Loucy (cell line): ENCODE data around the gene TPM4.
"Not testable (repeated sequence)": the region's sequence is repeated elsewhere in the genome, so short reads cannot be mapped to it uniquely, and the experiment has no call there.

ENCODE experiments used
- H2AFZ ChIP-seq: fragments of 200-600 bp; sonication (generic); 2 replicates; pipeline ENCODE4 v1.6.0; 2016; ENCODE audit warnings: antibody characterized with exemption, mild to moderate bottlenecking, low read length, moderate library complexity
- H3F3A ChIP-seq: fragments of 200-600 bp; 2 replicates; pipeline ENCODE4 v1.6.0; 2016; ENCODE audit warnings: antibody characterized with exemption, low read depth, mild to moderate bottlenecking
- H3K27me3 ChIP-seq: fragments of 200-600 bp; sonication (generic); 2 replicates; pipeline ENCODE4 v1.6.1; 2014; ENCODE audit warnings: low read length, mild to moderate bottlenecking; ENCODE audit not compliant: insufficient read depth, poor library complexity, severe bottlenecking
- H3K36me3 ChIP-seq: fragments of 200-600 bp; sonication (generic); 2 replicates; pipeline ENCODE4 v1.6.1; 2016; ENCODE audit warnings: low read length; ENCODE audit not compliant: insufficient read depth
- H3K4me1 ChIP-seq: fragments of 200-600 bp; sonication (generic); 2 replicates; pipeline ENCODE4 v1.5.1; 2014; ENCODE audit warnings: low read length, mild to moderate bottlenecking; ENCODE audit not compliant: insufficient read depth, poor library complexity, severe bottlenecking
- H3K4me2 ChIP-seq: fragments of 200-600 bp; sonication (generic); 2 replicates; pipeline ENCODE4 v1.6.0; 2014; ENCODE audit warnings: antibody characterized with exemption, low read length, low read depth, mild to moderate bottlenecking; ENCODE audit not compliant: poor library complexity, severe bottlenecking
- H3K4me3 ChIP-seq: fragments of 200-600 bp; sonication (generic); 2 replicates; pipeline ENCODE4 v1.5.1; 2014; ENCODE audit warnings: low read length, mild to moderate bottlenecking, mixed read lengths; ENCODE audit not compliant: poor library complexity, severe bottlenecking
- H3K79me2 ChIP-seq: fragments of 200-600 bp; sonication (generic); 2 replicates; pipeline ENCODE4 v1.6.1; 2014; ENCODE audit warnings: low read length; ENCODE audit not compliant: insufficient read depth
- H3K9ac ChIP-seq: fragments of 200-600 bp; sonication (generic); 2 replicates; pipeline ENCODE4 v1.6.0; 2014; ENCODE audit warnings: mild to moderate bottlenecking, low read depth, low read length, moderate library complexity; ENCODE audit not compliant: poor library complexity, severe bottlenecking
- H3K9me2 ChIP-seq: fragments of 200-600 bp; sonication (generic); replicated peaks from 2 replicates; pipeline ENCODE4 v1.6.1; 2016; ENCODE audit warnings: low read depth, low read length, mixed read lengths
- H3K9me3 ChIP-seq: fragments of 200-600 bp; sonication (generic); 2 replicates; pipeline ENCODE4 v1.6.1; 2014; ENCODE audit warnings: mild to moderate bottlenecking, antibody characterized with exemption, low read length, low read depth; ENCODE audit not compliant: insufficient read depth
- H4K20me1 ChIP-seq: fragments of 200-600 bp; sonication (generic); 2 replicates; pipeline ENCODE4 v1.6.0; 2014; ENCODE audit warnings: antibody characterized with exemption, low read length, mild to moderate bottlenecking; ENCODE audit not compliant: insufficient read depth, poor library complexity, severe bottlenecking
- EZH2phosphoT487 ChIP-seq: fragments of 200-600 bp; IDR thresholded peaks from 2 replicates; pipeline ENCODE4 v1.6.1; 2018; ENCODE audit warnings: antibody characterized with exemption, mild to moderate bottlenecking, moderate library complexity, borderline replicate concordance
- TF ChIP-seq, protein P1 (sequence below): fragments of 200-600 bp; sonication (generic); conservative IDR thresholded peaks from 2 replicates; pipeline ENCODE4 v1.5.1; 2014; ENCODE audit warnings: mild to moderate bottlenecking, antibody characterized with exemption, low read length

TPM4 gene

DNA sequence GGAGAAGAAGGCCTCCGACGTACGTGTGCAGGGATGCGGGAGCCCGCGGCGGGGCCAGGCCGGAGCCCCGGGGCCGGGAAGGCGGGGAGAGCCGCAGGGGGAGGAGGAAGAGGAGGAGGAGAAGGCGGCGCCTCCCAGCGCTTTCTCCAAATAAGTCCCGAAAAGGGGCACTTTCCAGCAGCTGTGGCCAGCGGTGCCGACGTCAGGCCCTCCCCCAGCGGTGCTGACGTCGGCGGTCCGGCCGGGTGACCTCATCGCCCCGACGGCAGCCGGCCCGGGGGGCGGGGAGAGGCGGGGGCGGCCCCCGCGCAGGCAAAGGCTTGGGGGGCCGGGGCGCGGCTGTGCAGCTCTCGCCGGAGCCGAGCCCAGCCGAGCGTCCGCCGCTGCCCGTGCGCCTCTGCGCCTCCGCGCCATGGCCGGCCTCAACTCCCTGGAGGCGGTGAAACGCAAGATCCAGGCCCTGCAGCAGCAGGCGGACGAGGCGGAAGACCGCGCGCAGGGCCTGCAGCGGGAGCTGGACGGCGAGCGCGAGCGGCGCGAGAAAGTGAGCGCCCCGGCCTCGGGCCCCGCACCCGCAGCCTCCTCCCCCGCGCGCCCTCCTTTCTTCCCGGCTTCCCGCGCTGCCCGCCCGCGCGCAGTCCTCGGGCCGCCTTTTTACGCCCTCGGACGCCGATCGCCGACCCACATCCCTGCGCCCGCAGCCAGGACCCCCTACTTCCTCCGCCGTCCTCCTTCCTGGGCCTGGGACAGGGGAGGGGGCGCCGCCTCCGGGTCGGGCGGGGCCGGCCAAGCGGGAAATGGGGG is at the start of gene TPM4:
TSS of gene TPM4 (plus strand) at position 342 of the 804 bp plus-strand sequence. CDS start at position 413, 71 bp downstream.
- Histone ChIP-seq H3K9me2 (no peaks in the 10 kb centered on the region), H4K20me1 (peaks cover 25% of the 10 kb centered on the region)

GRCh38 chr19:16026756-16027155 is 49.5 kb upstream of the TPM4 start:
- TF ChIP-seq EZH2phosphoT487: no peak
- TF ChIP-seq, protein P1, sequence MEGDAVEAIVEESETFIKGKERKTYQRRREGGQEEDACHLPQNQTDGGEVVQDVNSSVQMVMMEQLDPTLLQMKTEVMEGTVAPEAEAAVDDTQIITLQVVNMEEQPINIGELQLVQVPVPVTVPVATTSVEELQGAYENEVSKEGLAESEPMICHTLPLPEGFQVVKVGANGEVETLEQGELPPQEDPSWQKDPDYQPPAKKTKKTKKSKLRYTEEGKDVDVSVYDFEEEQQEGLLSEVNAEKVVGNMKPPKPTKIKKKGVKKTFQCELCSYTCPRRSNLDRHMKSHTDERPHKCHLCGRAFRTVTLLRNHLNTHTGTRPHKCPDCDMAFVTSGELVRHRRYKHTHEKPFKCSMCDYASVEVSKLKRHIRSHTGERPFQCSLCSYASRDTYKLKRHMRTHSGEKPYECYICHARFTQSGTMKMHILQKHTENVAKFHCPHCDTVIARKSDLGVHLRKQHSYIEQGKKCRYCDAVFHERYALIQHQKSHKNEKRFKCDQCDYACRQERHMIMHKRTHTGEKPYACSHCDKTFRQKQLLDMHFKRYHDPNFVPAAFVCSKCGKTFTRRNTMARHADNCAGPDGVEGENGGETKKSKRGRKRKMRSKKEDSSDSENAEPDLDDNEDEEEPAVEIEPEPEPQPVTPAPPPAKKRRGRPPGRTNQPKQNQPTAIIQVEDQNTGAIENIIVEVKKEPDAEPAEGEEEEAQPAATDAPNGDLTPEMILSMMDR: no peak
- Histone ChIP-seq H3F3A (no peaks in the 10 kb centered on the region), H4K20me1 (no peaks in the 10 kb centered on the region), H2AFZ (no peak overlapping the region), H3K27me3 (no peaks in the 10 kb centered on the region), H3K4me2 (no peak overlapping the region), H3K4me3 (no peak overlapping the region), H3K4me1 (no peaks in the 10 kb centered on the region), H3K36me3 (no peaks in the 10 kb centered on the region), H3K9ac (no peak overlapping the region), H3K79me2 (no peaks in the 10 kb centered on the region), H3K9me3 (no peaks in the 10 kb centered on the region), H3K9me2 (no peaks in the 10 kb centered on the region)

More for the DNA sequence above, at the start of gene TPM4:
- peaks cover 18% of the 10 kb centered on the region for H3K27me3 ChIP-seq
- peak within 1 kb of the TSS; percentile 99 for H3K9ac ChIP-seq
- peaks cover 80% of the 10 kb centered on the region for H3K79me2 ChIP-seq
- peaks cover 21% of the 10 kb centered on the region for H3F3A ChIP-seq
- no peaks in the 10 kb centered on the region for H3K9me3 ChIP-seq
- no peak for TF ChIP-seq EZH2phosphoT487
- TF ChIP-seq, protein P1: no peak
- peak within 1 kb of the TSS; percentile 92 for H3K4me3 ChIP-seq
- peak within 1 kb of the TSS; percentile 56; the same call in 1 of the 2 replicates for H2AFZ ChIP-seq
- H3K36me3 ChIP-seq: peaks cover 21% of the 10 kb centered on the region
- peaks cover 54% of the 10 kb centered on the region for H3K4me1 ChIP-seq
- peak within 1 kb of the TSS; percentile 88 for H3K4me2 ChIP-seq

DNA sequence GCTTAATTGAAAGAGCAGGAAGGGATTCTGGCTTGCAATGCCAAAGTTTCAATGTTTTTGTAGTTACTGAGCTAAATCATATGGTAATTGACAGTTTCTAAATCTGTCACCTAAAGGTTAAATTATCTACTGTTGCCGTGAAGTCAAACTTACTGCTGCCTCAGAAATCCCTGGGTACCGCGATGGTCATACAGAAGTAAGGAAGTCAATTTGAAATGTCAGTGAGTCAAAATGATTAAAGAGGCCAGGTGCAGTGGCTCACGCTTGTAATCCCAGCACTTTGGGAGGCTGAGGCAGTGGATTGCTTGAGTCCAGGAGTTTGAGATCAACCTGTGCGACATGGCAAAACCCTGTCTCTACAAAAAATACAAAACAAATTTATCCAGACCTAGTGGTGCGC is 48.8 kb upstream of the TPM4 start:
- H3K9ac ChIP-seq: no peak overlapping the region
- H3F3A ChIP-seq: no peaks in the 10 kb centered on the region
- H3K4me3 ChIP-seq: no peak overlapping the region
- H3K36me3 ChIP-seq: no peaks in the 10 kb centered on the region
- no peaks in the 10 kb centered on the region for H3K9me2 ChIP-seq
- TF ChIP-seq EZH2phosphoT487: no peak
- TF ChIP-seq, protein P1: no peak
- H3K27me3 ChIP-seq: no peaks in the 10 kb centered on the region
- no peak overlapping the region for H2AFZ ChIP-seq
- no peaks in the 10 kb centered on the region for H3K4me1 ChIP-seq
- no peaks in the 10 kb centered on the region for H4K20me1 ChIP-seq
- H3K79me2 ChIP-seq: no peaks in the 10 kb centered on the region
- no peak overlapping the region for H3K4me2 ChIP-seq
- H3K9me3 ChIP-seq: no peaks in the 10 kb centered on the region

DNA sequence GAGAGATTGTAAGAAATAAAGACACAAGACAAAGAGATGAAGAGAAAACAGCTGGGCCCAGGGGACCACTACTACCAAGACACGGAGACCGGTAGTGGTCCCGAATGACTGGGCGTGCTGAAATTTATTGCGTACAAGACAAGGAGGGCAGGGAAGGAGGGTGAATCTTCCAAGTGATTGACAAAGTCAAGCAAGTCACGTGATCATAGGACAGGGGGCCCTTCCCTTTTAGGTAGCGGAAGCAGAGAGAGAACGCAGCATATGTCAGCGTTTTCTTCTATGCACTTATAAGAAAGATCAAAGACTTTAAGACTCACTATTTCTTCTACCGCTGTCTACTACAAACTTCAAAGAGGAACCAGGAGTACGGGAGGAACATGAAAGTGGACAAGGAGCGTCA is 46.1 kb upstream of the TPM4 start:
- not testable (repeated sequence) for H3K36me3 ChIP-seq, H3K9me3 ChIP-seq

More for the DNA sequence above, 46.1 kb upstream of the TPM4 start:
- not testable (repeated sequence) for H4K20me1 ChIP-seq, H3F3A ChIP-seq, H3K4me2 ChIP-seq, H3K9me2 ChIP-seq, H3K4me1 ChIP-seq, H3K79me2 ChIP-seq, H2AFZ ChIP-seq, H3K9ac ChIP-seq, H3K27me3 ChIP-seq, H3K4me3 ChIP-seq
